IPS-15b (cell line): ENCODE data around the gene FAM120A.

Source experiments
- H3K27me3 ChIP-seq: one replicate; pipeline ENCODE4 v1.6.1; 2013; ENCODE audit warnings: low read length; ENCODE audit not compliant: control insufficient read depth, insufficient read depth
- H3K36me3 ChIP-seq: one replicate; pipeline ENCODE4 v1.6.1; 2013; ENCODE audit warnings: low read length; ENCODE audit not compliant: control insufficient read depth, insufficient read depth
- H3K4me1 ChIP-seq: one replicate; pipeline ENCODE4 v1.6.1; 2013; ENCODE audit warnings: mild to moderate bottlenecking, low read length; ENCODE audit not compliant: control insufficient read depth, insufficient read depth
- H3K4me3 ChIP-seq: one replicate; pipeline ENCODE4 v1.5.1; 2013; ENCODE audit warnings: low read depth, low read length
- H3K9ac ChIP-seq: one replicate; pipeline ENCODE4 v1.6.1; 2013; ENCODE audit warnings: low read depth, mild to moderate bottlenecking, low read length
- H3K9me3 ChIP-seq: one replicate; pipeline ENCODE4 v1.6.1; 2013; ENCODE audit warnings: mild to moderate bottlenecking, low read length; ENCODE audit not compliant: control insufficient read depth, insufficient read depth

FAM120A gene

DNA sequence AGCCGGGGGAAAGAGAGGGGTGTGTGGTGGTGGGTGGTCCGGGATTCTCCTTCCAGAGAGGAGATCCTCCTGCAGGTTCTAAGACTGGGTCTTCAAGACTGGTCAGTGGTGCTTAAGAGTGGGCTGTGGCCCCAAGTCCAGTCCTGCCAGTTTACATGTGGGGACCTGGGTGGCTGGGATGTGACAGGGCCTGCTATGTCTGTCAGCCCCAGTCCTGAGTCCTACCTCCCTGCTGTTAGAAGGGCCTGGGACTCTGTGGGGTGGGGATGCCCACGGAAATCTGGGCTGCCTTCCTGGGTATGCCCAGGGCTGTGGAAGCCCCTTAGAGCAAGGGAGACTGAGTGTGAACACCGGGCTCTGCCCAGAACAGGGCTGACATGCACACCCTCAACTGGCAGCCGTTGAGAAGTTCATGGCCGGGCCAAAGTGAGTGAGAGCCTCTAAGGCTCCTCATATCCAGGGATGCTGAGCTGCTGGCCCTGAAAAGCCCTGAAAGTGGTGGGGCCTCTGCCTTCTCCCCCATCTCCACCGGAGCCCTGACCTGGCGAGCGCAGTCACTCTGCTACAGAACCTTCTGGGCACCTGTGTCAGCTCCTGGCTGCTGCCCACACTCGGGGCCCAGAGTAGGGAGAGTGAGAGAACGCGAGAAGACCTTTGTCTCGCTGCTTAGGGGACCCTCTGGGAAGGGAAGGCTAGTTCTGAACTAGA, 126.6 kb downstream of the FAM120A start:
- peaks cover 3% of the 10 kb centered on the region for H3K27me3 ChIP-seq
- H3K9me3 ChIP-seq: no peaks in the 10 kb centered on the region
- H3K36me3 ChIP-seq: no peaks in the 10 kb centered on the region
- H3K9ac ChIP-seq: peak overlapping the region; percentile 54
- H3K4me1 ChIP-seq: peaks cover 8% of the 10 kb centered on the region
- peak overlapping the region; percentile 54 for H3K4me3 ChIP-seq

DNA sequence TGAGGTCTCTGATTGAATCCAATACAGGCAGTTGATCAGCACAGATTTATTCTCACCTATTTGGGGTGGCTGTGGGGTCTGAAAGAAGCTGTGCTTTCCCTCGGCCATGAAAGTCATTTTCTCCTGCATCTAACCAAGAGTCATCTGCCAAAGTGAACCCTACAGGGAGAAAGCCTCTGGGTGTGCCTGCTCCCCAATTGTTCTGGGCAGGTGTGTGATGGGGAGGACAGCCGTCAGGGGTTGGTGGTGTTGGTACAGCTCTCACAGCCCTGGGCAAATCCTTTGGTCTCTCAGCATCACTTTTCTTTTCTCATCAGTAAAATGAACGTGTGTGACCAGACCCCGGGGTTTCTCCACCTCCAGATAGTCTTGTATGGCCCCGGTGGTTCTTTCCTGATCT, 127.4 kb downstream of the FAM120A start:
- no peaks in the 10 kb centered on the region for H3K36me3 ChIP-seq
- H3K4me1 ChIP-seq: peaks cover 8% of the 10 kb centered on the region
- H3K9me3 ChIP-seq: no peaks in the 10 kb centered on the region
- H3K27me3 ChIP-seq: peaks cover 3% of the 10 kb centered on the region
- H3K9ac ChIP-seq: peak overlapping the region; percentile 54
- no peak overlapping the region for H3K4me3 ChIP-seq

DNA sequence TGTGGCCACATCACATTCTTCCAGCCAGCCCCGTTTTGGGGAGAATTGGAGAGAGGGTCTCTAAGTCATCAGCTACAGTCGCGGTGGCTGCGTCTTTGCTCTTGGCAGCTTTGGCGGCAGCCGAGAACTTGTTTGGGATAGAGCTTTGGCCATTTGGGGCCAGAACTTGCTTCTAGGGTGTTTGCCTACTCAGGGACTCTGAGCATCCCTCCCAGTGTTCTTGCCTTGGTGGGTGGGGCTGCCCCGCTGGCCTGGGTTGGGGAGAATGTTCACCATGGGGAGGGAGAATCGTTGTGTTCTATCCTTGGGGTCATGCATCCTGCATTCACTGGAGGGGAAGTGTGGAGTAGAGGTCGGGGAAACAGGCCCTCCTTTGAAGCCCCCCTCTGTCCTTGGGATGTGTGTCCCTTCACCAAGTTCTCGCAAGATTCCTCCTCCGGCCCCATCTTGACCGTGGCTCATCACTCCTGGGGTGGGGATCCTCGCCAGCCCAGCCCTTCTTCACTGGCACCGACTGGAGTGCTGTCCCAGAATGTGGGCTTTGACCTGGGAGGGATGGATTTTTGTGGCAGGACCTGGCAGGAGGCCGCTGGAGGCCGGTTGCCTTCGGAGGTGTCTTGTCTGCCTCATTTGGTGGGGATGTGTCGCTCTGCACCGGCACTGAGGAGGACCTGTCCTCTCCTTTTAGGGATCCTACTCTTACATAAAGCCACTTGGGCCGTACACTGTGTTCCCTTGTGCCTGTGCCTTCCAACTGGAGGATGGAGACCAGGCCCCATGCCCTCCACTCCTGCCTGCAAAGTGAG, 128.4 kb downstream of the FAM120A start:
- H3K4me1 ChIP-seq: peaks cover 3% of the 10 kb centered on the region

DNA sequence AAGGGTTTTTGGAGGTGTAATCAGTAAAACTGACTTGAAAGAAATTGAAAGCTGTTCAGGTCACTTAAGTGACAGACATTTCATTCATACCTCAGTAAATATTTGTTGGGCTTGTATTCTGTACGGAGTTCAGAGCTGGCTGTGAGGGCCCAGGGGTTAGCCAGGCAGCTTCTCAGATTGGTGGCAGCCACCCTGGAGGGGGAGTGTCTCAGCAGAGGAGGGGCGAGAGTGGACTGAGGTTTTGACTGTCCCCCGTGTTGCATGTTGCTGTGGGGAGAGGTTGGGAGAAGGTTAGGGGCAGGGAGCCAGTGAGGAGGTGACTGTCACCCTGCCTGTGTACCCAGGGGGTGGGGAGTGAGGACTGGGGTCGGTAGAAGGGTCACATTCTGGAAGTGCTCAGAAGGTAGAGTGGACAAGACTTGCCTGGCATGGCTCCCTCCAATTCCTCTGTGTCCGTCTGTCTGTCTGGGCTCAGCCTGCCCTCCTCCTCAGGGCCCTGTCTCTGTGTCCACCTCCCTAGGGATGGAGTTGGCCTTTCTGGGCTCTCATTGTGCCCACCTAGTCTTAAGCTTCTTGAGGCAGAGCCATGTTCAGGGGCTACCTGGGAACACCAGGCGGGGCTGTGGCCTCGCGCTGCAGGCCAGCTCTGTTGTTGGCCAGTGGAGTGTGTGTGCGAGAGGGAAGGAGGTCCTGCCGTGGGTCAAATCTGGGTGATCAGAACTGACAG, 129.3 kb downstream of the FAM120A start:
- H3K4me1 ChIP-seq: peaks cover 3% of the 10 kb centered on the region
- H3K9me3 ChIP-seq: no peaks in the 10 kb centered on the region
- no peaks in the 10 kb centered on the region for H3K36me3 ChIP-seq
- H3K27me3 ChIP-seq: no peaks in the 10 kb centered on the region
- H3K4me3 ChIP-seq: no peak overlapping the region
- no peak overlapping the region for H3K9ac ChIP-seq

More for the DNA sequence above, 128.4 kb downstream of the FAM120A start:
- Histone ChIP-seq H3K36me3 (no peaks in the 10 kb centered on the region), H3K27me3 (peaks cover 3% of the 10 kb centered on the region), H3K4me3 (no peak overlapping the region), H3K9ac (no peak overlapping the region), H3K9me3 (no peaks in the 10 kb centered on the region)

DNA sequence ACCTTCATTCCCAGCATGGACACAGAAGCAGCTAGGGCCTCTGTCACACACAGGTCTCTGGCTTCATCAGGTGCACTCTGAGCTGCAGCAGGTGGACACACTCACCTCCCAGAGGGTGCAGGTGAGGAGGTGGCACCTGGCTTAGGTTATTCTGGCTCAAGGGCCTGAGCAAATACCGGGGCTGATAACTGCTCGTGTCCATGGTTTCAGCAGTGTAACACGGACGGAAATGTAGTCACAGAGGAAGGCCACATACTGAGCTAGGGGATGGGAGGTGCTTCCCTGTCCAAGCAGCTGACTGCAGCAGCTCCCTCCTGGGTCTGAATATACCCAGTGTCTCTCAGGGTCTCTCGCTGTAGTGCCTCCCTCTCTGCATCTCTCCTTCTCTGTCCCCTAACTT, 130.6 kb downstream of the FAM120A start:
- H3K9me3 ChIP-seq: no peaks in the 10 kb centered on the region
- H3K4me1 ChIP-seq: peaks cover 3% of the 10 kb centered on the region
- no peaks in the 10 kb centered on the region for H3K27me3 ChIP-seq
- no peak overlapping the region for H3K9ac ChIP-seq
- no peak overlapping the region for H3K4me3 ChIP-seq
- H3K36me3 ChIP-seq: no peaks in the 10 kb centered on the region

DNA sequence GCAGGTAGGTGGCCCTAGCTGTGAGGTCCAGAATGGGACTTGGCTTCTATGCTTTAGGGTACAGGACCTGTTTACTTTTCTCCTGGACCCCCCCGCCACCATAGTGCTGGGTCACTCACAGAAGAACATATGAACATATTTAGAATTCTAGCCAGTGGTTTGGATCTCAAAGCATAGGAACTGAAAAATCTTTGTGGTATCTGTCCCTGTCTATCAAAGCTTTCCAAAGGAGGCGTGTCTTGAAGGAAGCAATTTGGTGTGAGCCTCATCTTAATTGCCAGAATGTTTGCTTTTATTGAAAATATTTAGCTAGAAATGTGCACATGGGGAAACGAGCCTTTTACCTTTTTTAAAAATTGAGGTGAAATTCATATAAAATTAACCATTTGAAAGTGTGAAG, 131.1 kb downstream of the FAM120A start:
- Histone ChIP-seq H3K9me3 (no peaks in the 10 kb centered on the region), H3K27me3 (no peaks in the 10 kb centered on the region), H3K9ac (no peak overlapping the region), H3K4me3 (no peak overlapping the region), H3K36me3 (no peaks in the 10 kb centered on the region), H3K4me1 (peaks cover 3% of the 10 kb centered on the region)

DNA sequence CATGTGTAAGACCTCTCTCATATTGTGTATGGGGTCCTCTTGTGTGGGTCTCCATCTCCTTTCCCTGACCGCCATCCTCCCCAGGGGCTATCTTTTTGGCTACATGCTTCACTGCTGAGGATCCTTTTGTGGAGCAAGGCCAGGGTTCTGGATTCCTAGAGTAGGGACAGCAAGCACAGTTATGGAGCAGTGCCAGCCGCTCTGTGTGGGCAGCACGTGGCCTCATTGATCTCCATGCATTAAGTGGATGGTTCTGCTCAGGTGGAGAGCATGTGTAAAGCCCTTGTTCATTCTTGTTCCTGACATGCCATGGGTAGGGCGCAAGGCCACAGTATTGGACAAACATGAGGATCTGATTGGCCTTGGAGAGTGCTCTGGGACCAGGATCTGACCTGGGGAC, 133.8 kb downstream of the FAM120A start:
- Histone ChIP-seq H3K27me3 (no peaks in the 10 kb centered on the region), H3K9ac (no peak overlapping the region), H3K9me3 (no peaks in the 10 kb centered on the region), H3K4me3 (no peak overlapping the region), H3K36me3 (no peaks in the 10 kb centered on the region), H3K4me1 (peaks cover 7% of the 10 kb centered on the region)

DNA sequence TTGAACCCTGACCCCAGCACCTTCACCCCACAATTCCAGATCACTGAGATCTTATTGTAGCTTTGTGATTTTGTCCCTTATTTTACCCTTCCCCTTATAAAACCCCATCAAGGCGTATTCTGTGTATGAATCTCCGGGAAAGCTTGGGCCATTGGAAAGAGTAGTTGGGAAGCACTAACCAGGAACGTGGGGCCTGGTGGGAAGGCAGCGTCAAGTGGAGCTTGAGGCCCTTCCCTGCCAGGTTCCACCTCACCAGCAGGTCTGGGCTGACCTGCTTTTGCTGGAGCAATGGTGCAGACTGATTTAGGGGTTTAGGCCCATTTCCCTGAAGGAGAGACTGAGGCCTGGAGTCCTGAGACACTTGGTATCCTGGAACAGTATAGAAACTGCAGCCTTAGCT, 134.2 kb downstream of the FAM120A start:
- no peak overlapping the region for H3K4me3 ChIP-seq
- H3K9ac ChIP-seq: no peak overlapping the region
- H3K27me3 ChIP-seq: no peaks in the 10 kb centered on the region
- peaks cover 7% of the 10 kb centered on the region for H3K4me1 ChIP-seq
- H3K36me3 ChIP-seq: no peaks in the 10 kb centered on the region
- H3K9me3 ChIP-seq: no peaks in the 10 kb centered on the region

DNA sequence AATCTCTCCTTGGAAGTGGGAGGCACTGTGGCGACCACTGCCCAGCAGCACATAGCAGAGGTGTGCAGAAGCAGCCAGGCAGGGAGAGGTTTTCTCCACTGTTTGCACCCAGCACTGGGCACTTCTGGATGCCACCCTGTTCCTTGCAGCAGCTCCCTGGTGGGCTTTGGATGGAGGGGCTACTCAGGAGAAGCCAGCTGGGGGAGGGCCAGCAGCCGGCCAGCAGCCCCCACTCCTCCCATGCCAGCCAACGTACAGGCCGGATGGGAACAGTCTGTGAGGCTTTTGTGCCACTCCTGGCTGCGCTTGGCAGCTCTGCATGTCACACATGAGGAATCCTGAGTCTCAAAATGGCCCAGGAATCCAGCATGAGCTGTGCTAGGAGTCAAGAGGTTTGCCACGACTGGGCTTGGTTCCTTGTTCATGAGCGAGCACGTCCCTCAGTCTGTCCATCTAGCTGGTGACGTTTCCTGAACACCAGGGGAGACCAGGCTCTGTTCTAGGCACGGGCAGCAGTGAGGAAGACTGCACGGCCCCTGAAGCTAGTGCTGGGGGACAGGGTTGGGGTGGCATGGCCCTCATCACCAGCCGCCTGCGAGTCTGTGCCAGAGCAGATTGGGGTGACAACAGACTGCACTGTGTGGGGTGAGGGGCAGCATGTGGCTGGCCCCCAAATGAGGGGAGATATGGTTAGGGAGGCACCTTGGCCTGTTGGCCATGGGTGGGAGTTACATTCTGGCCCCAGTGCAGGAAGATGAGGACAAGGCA, 135.0 kb downstream of the FAM120A start:
- H3K4me1 ChIP-seq: peaks cover 7% of the 10 kb centered on the region
- H3K4me3 ChIP-seq: no peak overlapping the region
- H3K27me3 ChIP-seq: no peaks in the 10 kb centered on the region
- no peaks in the 10 kb centered on the region for H3K36me3 ChIP-seq
- no peaks in the 10 kb centered on the region for H3K9me3 ChIP-seq
- no peak overlapping the region for H3K9ac ChIP-seq

DNA sequence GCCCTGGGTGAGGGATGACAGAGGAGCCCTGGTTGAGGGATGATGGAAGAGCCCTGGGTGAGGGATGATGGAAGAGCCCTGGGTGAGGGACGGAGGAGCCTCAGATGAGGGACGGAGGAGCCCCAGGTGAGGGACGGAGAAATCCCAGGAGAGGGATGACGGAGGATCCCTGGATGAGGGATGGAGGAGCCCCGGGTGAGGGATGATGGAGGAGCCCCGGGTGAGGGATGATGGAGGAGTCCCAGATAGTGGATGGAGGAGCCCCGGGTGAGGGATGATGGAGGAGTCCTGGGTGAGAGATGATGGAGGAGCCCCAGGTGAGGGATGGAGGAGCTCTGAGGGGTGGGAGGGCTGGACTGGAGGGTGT, 135.8 kb downstream of the FAM120A start:
- Histone ChIP-seq H3K27me3 (no peaks in the 10 kb centered on the region), H3K9me3 (no peaks in the 10 kb centered on the region), H3K4me1 (peaks cover 5% of the 10 kb centered on the region), H3K4me3 (no peak overlapping the region), H3K36me3 (no peaks in the 10 kb centered on the region), H3K9ac (no peak overlapping the region)

DNA sequence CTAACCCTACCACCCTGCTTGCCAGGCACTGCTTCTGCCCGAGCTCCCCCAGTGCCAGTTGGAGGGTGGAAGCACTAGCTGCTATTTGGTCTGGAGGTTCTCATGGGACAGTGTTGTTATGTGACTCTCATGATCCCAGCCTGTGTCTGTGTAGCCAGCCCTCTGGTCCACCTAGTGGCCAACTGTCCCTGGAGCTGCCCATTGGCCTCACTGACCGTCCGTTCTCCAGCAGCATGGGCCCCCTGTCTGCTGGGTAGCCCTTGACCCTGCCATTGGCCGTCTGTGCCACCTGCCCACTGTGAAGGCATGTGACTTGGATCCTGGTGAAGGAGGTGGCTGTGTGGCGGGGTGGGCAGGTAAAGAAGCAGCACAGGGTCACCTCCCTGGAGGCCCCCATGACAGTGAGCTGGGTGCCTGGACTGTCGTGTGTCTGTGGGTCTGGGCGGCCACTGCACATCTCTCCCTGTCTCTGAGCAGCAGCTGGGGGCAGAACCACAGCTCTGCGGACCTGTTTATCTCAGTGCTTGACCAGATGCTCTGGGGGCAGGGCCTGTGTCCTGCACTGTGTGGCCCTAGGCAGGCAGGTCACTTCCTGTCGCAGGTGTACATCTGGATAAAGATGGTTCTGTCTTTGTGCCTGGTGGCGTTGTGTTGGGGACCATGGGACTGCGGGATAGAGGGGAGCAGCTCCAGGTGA, 136.3 kb downstream of the FAM120A start:
- Histone ChIP-seq H3K27me3 (no peaks in the 10 kb centered on the region), H3K36me3 (no peaks in the 10 kb centered on the region), H3K9ac (no peak overlapping the region), H3K9me3 (no peaks in the 10 kb centered on the region), H3K4me3 (no peak overlapping the region), H3K4me1 (peaks cover 4% of the 10 kb centered on the region)
